COR-L47 (cell line): Measurements from ENCODE around the gene TMEM214.

Source experiments
- DNase-seq: peaks from one replicate; lab custom pipeline; 2025; lab: John Stamatoyannopoulos, UW

Gene TMEM214

GRCh38 chr2:27040282-27040681 is 7.5 kb downstream of the TMEM214 start:
- no peak for DNase-seq

- DNase-seq, result peak; percentile 8
Measured at GRCh38 chr2:27041752-27042151, 9.0 kb downstream of the TMEM214 start.

- no peak for DNase-seq
Measured at GRCh38 chr2:27042159-27042661, 9.4 kb downstream of the TMEM214 start.

- no peak for DNase-seq
Measured at GRCh38 chr2:27042985-27043634, 10.3 kb downstream of the TMEM214 start.

GRCh38 chr2:27049422-27050280 is 16.9 kb downstream of the TMEM214 start:
- DNase-seq, result no peak

- DNase-seq, result peak; percentile 92
Measured at GRCh38 chr2:27050281-27050995, 17.7 kb downstream of the TMEM214 start.

- DNase-seq, result peak; percentile 93
Measured at GRCh38 chr2:27050996-27051901, 18.5 kb downstream of the TMEM214 start, which contains the start of gene AGBL5. AGBL5 (plus strand) TSS chr2:27051668; CDS start chr2:27052959, 1,291 bp downstream.

- peak; percentile 17 for DNase-seq
Measured at GRCh38 chr2:27051902-27052645, 19.3 kb downstream of the TMEM214 start.

GRCh38 chr2:27053321-27053720 is 20.6 kb downstream of the TMEM214 start:
- no peak for DNase-seq

- no peak for DNase-seq
Measured at GRCh38 chr2:27053776-27054175, 21.0 kb downstream of the TMEM214 start.

GRCh38 chr2:27054721-27055120 is 22.0 kb downstream of the TMEM214 start:
- no peak for DNase-seq

GRCh38 chr2:27057184-27057583 is 24.4 kb downstream of the TMEM214 start:
- DNase-seq, result no peak

GRCh38 chr2:27058210-27058609 is 25.4 kb downstream of the TMEM214 start:
- DNase-seq, result no peak

GRCh38 chr2:27059141-27059820 is 26.5 kb downstream of the TMEM214 start:
- DNase-seq, result no peak

GRCh38 chr2:27060323-27060722 is 27.6 kb downstream of the TMEM214 start:
- no peak for DNase-seq

- DNase-seq, result no peak
Measured at GRCh38 chr2:27065128-27065527, 32.4 kb downstream of the TMEM214 start.

- DNase-seq, result no peak
Measured at GRCh38 chr2:27067385-27067784, 34.6 kb downstream of the TMEM214 start.

GRCh38 chr2:27069436-27069835 is 36.7 kb downstream of the TMEM214 start:
- DNase-seq, result no peak

- DNase-seq, result no peak
Measured at GRCh38 chr2:27069961-27070618, 37.3 kb downstream of the TMEM214 start.
